Liver (tissue), 9 donors: ENCODE results near the gene ARHGAP40. TPM values are rescaled to one million over a fixed set of nuclear protein-coding genes. Genes with fewer than 3 reads are reported as not detected.

Experiments used
- DNase-seq: peaks from one replicate; pipeline ENCODE4 v3.0.0-alpha.2; 2017; ENCODE audit warnings: low spot score
- H3K27ac ChIP-seq, 2 donors: one replicate each; pipeline ENCODE4 v1.7.0; 2013; ENCODE audit warnings: inconsistent platforms in 2 of 2, low read length in 2 of 2, control low read depth in 1 of 2, low read depth in 1 of 2, mild to moderate bottlenecking in 1 of 2
- H3K27me3 ChIP-seq, 4 donors: one replicate each; pipeline versions ENCODE4 v1.6.1 to v1.7.0; 2013; ENCODE audit warnings: low read length in 3 of 4, inconsistent platforms in 1 of 4, mild to moderate bottlenecking in 1 of 4, moderate library complexity in 1 of 4; ENCODE audit not compliant: control insufficient read depth in 4 of 4, insufficient read depth in 4 of 4
- H3K36me3 ChIP-seq, 4 donors: one replicate each; pipeline versions ENCODE4 v1.6.1 to v1.7.0; 2013; ENCODE audit warnings: low read length in 3 of 4, mild to moderate bottlenecking in 3 of 4, low read depth in 1 of 4, moderate library complexity in 1 of 4; ENCODE audit not compliant: control insufficient read depth in 4 of 4, insufficient read depth in 3 of 4
- H3K4me1 ChIP-seq, 4 donors: one replicate each; pipeline versions ENCODE4 v1.6.1 to v1.7.0; 2013; ENCODE audit warnings: low read length in 3 of 4, mild to moderate bottlenecking in 3 of 4, moderate library complexity in 1 of 4; ENCODE audit not compliant: control insufficient read depth in 4 of 4, insufficient read depth in 4 of 4
- H3K4me3 ChIP-seq, 3 donors: one replicate each; pipeline versions ENCODE4 v1.6.1 to v1.7.0; 2013; ENCODE audit warnings: low read length in 3 of 3, control low read depth in 1 of 3, low read depth in 1 of 3, mild to moderate bottlenecking in 1 of 3
- H3K9ac ChIP-seq, 2 donors: one replicate each; pipeline ENCODE4 v1.7.0; 2013; ENCODE audit warnings: low read length in 2 of 2, mild to moderate bottlenecking in 2 of 2, moderate library complexity in 2 of 2, control low read depth in 1 of 2, low read depth in 1 of 2
- H3K9me3 ChIP-seq, 4 donors: one replicate each; pipeline versions ENCODE4 v1.6.1 to v1.7.0; 2013; ENCODE audit warnings: low read length in 3 of 4; ENCODE audit not compliant: control insufficient read depth in 4 of 4
- FOXA1 ChIP-seq: IDR thresholded peaks from 2 replicates; pipeline ENCODE4 v1.6.1; 2016; ENCODE audit warnings: antibody characterized with exemption
- FOXA2 ChIP-seq: IDR thresholded peaks from 2 replicates; pipeline ENCODE4 v1.6.1; 2016; ENCODE audit warnings: antibody characterized with exemption
- GABPA ChIP-seq, 2 donors: IDR thresholded peaks in 1 of 2; conservative IDR thresholded peaks in 1 of 2; 2 replicates each; pipeline ENCODE4 v1.6.1; 2016; ENCODE audit warnings: antibody characterized with exemption in 2 of 2, mild to moderate bottlenecking in 1 of 2, moderate library complexity in 1 of 2
- HNF4A ChIP-seq, 2 donors: conservative IDR thresholded peaks; 2 replicates each; pipeline ENCODE4 v1.6.1; 2016; ENCODE audit warnings: antibody characterized with exemption in 2 of 2, mild to moderate bottlenecking in 2 of 2
- HNF4G ChIP-seq: IDR thresholded peaks from 2 replicates; pipeline ENCODE4 v1.6.1; 2016; ENCODE audit warnings: antibody characterized with exemption
- JUND ChIP-seq, 2 donors: IDR thresholded peaks; 2 replicates each; pipeline ENCODE4 v1.6.1; 2016; ENCODE audit warnings: antibody characterized with exemption in 2 of 2
- NR2F2 ChIP-seq: IDR thresholded peaks from 2 replicates; pipeline ENCODE4 v1.6.1; 2016; ENCODE audit warnings: antibody characterized with exemption
- RAD21 ChIP-seq, 2 donors: IDR thresholded peaks; 2 replicates each; pipeline ENCODE4 v1.6.1; 2016; ENCODE audit warnings: antibody characterized with exemption in 2 of 2, mild to moderate bottlenecking in 2 of 2
- REST ChIP-seq: IDR thresholded peaks from 2 replicates; pipeline ENCODE4 v1.6.1; 2016; ENCODE audit warnings: antibody characterized with exemption, mild to moderate bottlenecking
- RXRA ChIP-seq, 2 donors: IDR thresholded peaks; 2 replicates each; pipeline ENCODE4 v1.6.1; 2017 to 2018; ENCODE audit warnings: antibody characterized with exemption in 2 of 2, mild to moderate bottlenecking in 1 of 2
- SP1 ChIP-seq: IDR thresholded peaks from 2 replicates; pipeline ENCODE4 v1.6.1; 2018; ENCODE audit warnings: antibody characterized with exemption, mild to moderate bottlenecking
- TAF1 ChIP-seq: conservative IDR thresholded peaks from 2 replicates; pipeline ENCODE4 v1.6.1; 2016; ENCODE audit warnings: antibody characterized with exemption, mild to moderate bottlenecking
- YY1 ChIP-seq: IDR thresholded peaks from 2 replicates; pipeline ENCODE4 v1.6.1; 2016; ENCODE audit warnings: antibody characterized with exemption, mild to moderate bottlenecking
- ZBTB33 ChIP-seq: IDR thresholded peaks from 2 replicates; pipeline ENCODE4 v1.6.1; 2016; ENCODE audit warnings: antibody characterized with exemption
- WGBS: extraction: QIAGEN DNeasy Blood & Tissue Kit; methylation state at CpG from one replicate; pipeline ENCODE4 v1.1.7; 2013; 5-methylcytosine and 5-hydroxymethylcytosine counted together
- polyA plus RNA-seq, 2 donors: library from polyadenylated mRNA; stranded (reverse) in 1 of 2; unstranded in 1 of 2; fragments of 200-250 nt in 1 of 2; fragments of >200 nt in 1 of 2; fragmentation: Nextera tagmentation in 1 of 2; extraction: Ambion mirVana in 1 of 2; gene quantifications; one replicate each; pipeline versions ENCODE4 v1.2.1 to v1.2.3, GENCODE V29; 2013 to 2015
- total RNA-seq, 2 donors: library from RNA; depleted of rRNA; stranded (reverse); fragments of >200 nt; gene quantifications; one replicate each; pipeline ENCODE4 v1.2.3, GENCODE V29; 2014
- TF ChIP-seq, protein P1 (sequence below): fragments of 150-350 bp; IDR thresholded peaks from 2 replicates; pipeline ENCODE4 v1.5.1; 2017; ENCODE audit warnings: improper control_type of control experiment, low read depth, low read length; ENCODE audit not compliant: missing input control
- TF ChIP-seq, protein P2 (sequence below): IDR thresholded peaks from 2 replicates; pipeline ENCODE4 v1.6.1; 2016; ENCODE audit warnings: antibody characterized with exemption
- donor health status: healthy.
- donor health status: healthy.
- donor health status: healthy.
- donor health status: healthy.
- donor health status: healthy.

ARHGAP40 gene
- total and polyA plus RNA-seq, 4 donors: 0.08 TPM; not detected in 3

- H3K9me3 ChIP-seq: no peaks in the 10 kb centered on the region
- no peak overlapping the region for H3K27ac ChIP-seq
- peaks cover 4 to 11% (median 9%) of the 10 kb centered on the region in 4 donors for H3K4me1 ChIP-seq
- H3K27me3 ChIP-seq: no peaks in the 10 kb centered on the region
- 46% methylated on average over 10 of the region's 10 CpGs for WGBS
- DNase-seq: no peak
- TF ChIP-seq SP1 (peak; percentile 62), HNF4A (conservative IDR thresholded peaks at IDR 0.05) (peak; percentile 83 to 92), RAD21 (IDR thresholded peaks at IDR 0.05) (no peak), HNF4G (peak; percentile 38), FOXA2 (peak; percentile 37), ZBTB33 (no peak), REST (no peak), TAF1 (no peak), NR2F2 (no peak), FOXA1 (no peak), JUND (IDR thresholded peaks at IDR 0.05) (no peak), YY1 (peak; percentile 38), RXRA (IDR thresholded peaks at IDR 0.05) (peak; percentile 59 to 68)
- TF ChIP-seq, protein P1, sequence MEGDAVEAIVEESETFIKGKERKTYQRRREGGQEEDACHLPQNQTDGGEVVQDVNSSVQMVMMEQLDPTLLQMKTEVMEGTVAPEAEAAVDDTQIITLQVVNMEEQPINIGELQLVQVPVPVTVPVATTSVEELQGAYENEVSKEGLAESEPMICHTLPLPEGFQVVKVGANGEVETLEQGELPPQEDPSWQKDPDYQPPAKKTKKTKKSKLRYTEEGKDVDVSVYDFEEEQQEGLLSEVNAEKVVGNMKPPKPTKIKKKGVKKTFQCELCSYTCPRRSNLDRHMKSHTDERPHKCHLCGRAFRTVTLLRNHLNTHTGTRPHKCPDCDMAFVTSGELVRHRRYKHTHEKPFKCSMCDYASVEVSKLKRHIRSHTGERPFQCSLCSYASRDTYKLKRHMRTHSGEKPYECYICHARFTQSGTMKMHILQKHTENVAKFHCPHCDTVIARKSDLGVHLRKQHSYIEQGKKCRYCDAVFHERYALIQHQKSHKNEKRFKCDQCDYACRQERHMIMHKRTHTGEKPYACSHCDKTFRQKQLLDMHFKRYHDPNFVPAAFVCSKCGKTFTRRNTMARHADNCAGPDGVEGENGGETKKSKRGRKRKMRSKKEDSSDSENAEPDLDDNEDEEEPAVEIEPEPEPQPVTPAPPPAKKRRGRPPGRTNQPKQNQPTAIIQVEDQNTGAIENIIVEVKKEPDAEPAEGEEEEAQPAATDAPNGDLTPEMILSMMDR: no peak
- TF ChIP-seq, protein P2, sequence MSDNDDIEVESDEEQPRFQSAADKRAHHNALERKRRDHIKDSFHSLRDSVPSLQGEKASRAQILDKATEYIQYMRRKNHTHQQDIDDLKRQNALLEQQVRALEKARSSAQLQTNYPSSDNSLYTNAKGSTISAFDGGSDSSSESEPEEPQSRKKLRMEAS: no peak
- H3K9ac ChIP-seq: no peak overlapping the region
- no peaks in the 10 kb centered on the region for H3K36me3 ChIP-seq
- H3K4me3 ChIP-seq: no peak overlapping the region
Measured at GRCh38 chr20:38585404-38586180, 16.0 kb upstream of the ARHGAP40 start.

GRCh38 chr20:38586181-38586525 lies 15.5 kb upstream of the ARHGAP40 start:
- 88% methylated on average over 3 of the region's 3 CpGs for WGBS
- Histone ChIP-seq H3K9me3 (no peaks in the 10 kb centered on the region), H3K27me3 (no peaks in the 10 kb centered on the region), H3K36me3 (no peaks in the 10 kb centered on the region), H3K9ac (no peak overlapping the region), H3K4me1 (peaks cover 4 to 11% (median 9%) of the 10 kb centered on the region in 4 donors), H3K27ac (no peak overlapping the region), H3K4me3 (no peak overlapping the region)
- DNase-seq: no peak
- no peak for TF ChIP-seq GABPA (IDR thresholded peaks at IDR 0.05 in 1 of 2, conservative IDR thresholded peaks at IDR 0.05 in 1 of 2)
- no peak for TF ChIP-seq NR2F2
- no peak for TF ChIP-seq ZBTB33
